Ishikawa (cell line): Measurements from ENCODE around the gene SNX3.

ENCODE experiments used
- CEBPB ChIP-seq: IDR thresholded peaks from 2 replicates; pipeline ENCODE4 v1.6.1; 2012
- CREB1 ChIP-seq: IDR thresholded peaks from 2 replicates; pipeline ENCODE4 v1.6.1; 2012; ENCODE audit warnings: low read depth
- EGR1 ChIP-seq: IDR thresholded peaks from 2 replicates; pipeline ENCODE4 v1.6.1; 2012
- EP300 ChIP-seq: IDR thresholded peaks from 2 replicates; pipeline ENCODE4 v1.6.1; 2012; ENCODE audit warnings: borderline replicate concordance
- FOXM1 ChIP-seq: IDR thresholded peaks from 2 replicates; pipeline ENCODE4 v1.6.1; 2012; ENCODE audit warnings: low read depth, borderline replicate concordance
- MAX ChIP-seq: IDR thresholded peaks from 2 replicates; pipeline ENCODE4 v1.6.1; 2012
- NFIC ChIP-seq: IDR thresholded peaks from 2 replicates; pipeline ENCODE4 v1.6.1; 2012
- RAD21 ChIP-seq: IDR thresholded peaks from 2 replicates; pipeline ENCODE4 v1.6.1; 2012; ENCODE audit warnings: low read depth
- REST ChIP-seq: IDR thresholded peaks from 2 replicates; pipeline ENCODE4 v1.6.1; 2012; ENCODE audit warnings: low read depth, mild to moderate bottlenecking
- TAF1 ChIP-seq: IDR thresholded peaks from 2 replicates; pipeline ENCODE4 v1.6.1; 2012; ENCODE audit warnings: low read depth, mild to moderate bottlenecking
- TEAD4 ChIP-seq: IDR thresholded peaks from 2 replicates; pipeline ENCODE4 v1.6.1; 2012
- YY1 ChIP-seq: IDR thresholded peaks from 2 replicates; pipeline ENCODE4 v1.6.1; 2012; ENCODE audit warnings: low read depth
- ZBTB7A ChIP-seq: IDR thresholded peaks from 2 replicates; pipeline ENCODE4 v1.6.1; 2012; ENCODE audit warnings: low read depth
- TF ChIP-seq, protein P1 (sequence below): IDR thresholded peaks from 2 replicates; pipeline ENCODE4 v1.6.1; 2012

GRCh38 chr6:108164543-108164814 lies 96.4 kb downstream of the SNX3 start:
- TF ChIP-seq CEBPB, result no peak
- no peak for TF ChIP-seq TAF1
- TF ChIP-seq EGR1, result no peak
- no peak for TF ChIP-seq MAX
- no peak for TF ChIP-seq EP300
- TF ChIP-seq CREB1, result no peak
- TF ChIP-seq, protein P1, sequence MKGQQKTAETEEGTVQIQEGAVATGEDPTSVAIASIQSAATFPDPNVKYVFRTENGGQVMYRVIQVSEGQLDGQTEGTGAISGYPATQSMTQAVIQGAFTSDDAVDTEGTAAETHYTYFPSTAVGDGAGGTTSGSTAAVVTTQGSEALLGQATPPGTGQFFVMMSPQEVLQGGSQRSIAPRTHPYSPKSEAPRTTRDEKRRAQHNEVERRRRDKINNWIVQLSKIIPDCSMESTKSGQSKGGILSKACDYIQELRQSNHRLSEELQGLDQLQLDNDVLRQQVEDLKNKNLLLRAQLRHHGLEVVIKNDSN, result no peak
- TF ChIP-seq REST, result no peak
- no peak for TF ChIP-seq RAD21
- TF ChIP-seq NFIC, result no peak
- no peak for TF ChIP-seq FOXM1
- TF ChIP-seq ZBTB7A, result no peak
- no peak for TF ChIP-seq YY1
- no peak for TF ChIP-seq TEAD4
